Loucy (cell line): ENCODE measurements around the gene SUCLG2.

Experiments
- H2AFZ ChIP-seq: fragments of 200-600 bp; sonication (generic); 2 replicates; pipeline ENCODE4 v1.6.0; 2016; ENCODE audit warnings: antibody characterized with exemption, mild to moderate bottlenecking, low read length, moderate library complexity
- H3F3A ChIP-seq: fragments of 200-600 bp; 2 replicates; pipeline ENCODE4 v1.6.0; 2016; ENCODE audit warnings: antibody characterized with exemption, low read depth, mild to moderate bottlenecking
- H3K27me3 ChIP-seq: fragments of 200-600 bp; sonication (generic); 2 replicates; pipeline ENCODE4 v1.6.1; 2014; ENCODE audit warnings: low read length, mild to moderate bottlenecking; ENCODE audit not compliant: insufficient read depth, poor library complexity, severe bottlenecking
- H3K36me3 ChIP-seq: fragments of 200-600 bp; sonication (generic); 2 replicates; pipeline ENCODE4 v1.6.1; 2016; ENCODE audit warnings: low read length; ENCODE audit not compliant: insufficient read depth
- H3K4me1 ChIP-seq: fragments of 200-600 bp; sonication (generic); 2 replicates; pipeline ENCODE4 v1.5.1; 2014; ENCODE audit warnings: low read length, mild to moderate bottlenecking; ENCODE audit not compliant: insufficient read depth, poor library complexity, severe bottlenecking
- H3K4me2 ChIP-seq: fragments of 200-600 bp; sonication (generic); 2 replicates; pipeline ENCODE4 v1.6.0; 2014; ENCODE audit warnings: antibody characterized with exemption, low read length, low read depth, mild to moderate bottlenecking; ENCODE audit not compliant: poor library complexity, severe bottlenecking
- H3K4me3 ChIP-seq: fragments of 200-600 bp; sonication (generic); 2 replicates; pipeline ENCODE4 v1.5.1; 2014; ENCODE audit warnings: low read length, mild to moderate bottlenecking, mixed read lengths; ENCODE audit not compliant: poor library complexity, severe bottlenecking
- H3K79me2 ChIP-seq: fragments of 200-600 bp; sonication (generic); 2 replicates; pipeline ENCODE4 v1.6.1; 2014; ENCODE audit warnings: low read length; ENCODE audit not compliant: insufficient read depth
- H3K9ac ChIP-seq: fragments of 200-600 bp; sonication (generic); 2 replicates; pipeline ENCODE4 v1.6.0; 2014; ENCODE audit warnings: mild to moderate bottlenecking, low read depth, low read length, moderate library complexity; ENCODE audit not compliant: poor library complexity, severe bottlenecking
- H3K9me2 ChIP-seq: fragments of 200-600 bp; sonication (generic); replicated peaks from 2 replicates; pipeline ENCODE4 v1.6.1; 2016; ENCODE audit warnings: low read depth, low read length, mixed read lengths
- H3K9me3 ChIP-seq: fragments of 200-600 bp; sonication (generic); 2 replicates; pipeline ENCODE4 v1.6.1; 2014; ENCODE audit warnings: mild to moderate bottlenecking, antibody characterized with exemption, low read length, low read depth; ENCODE audit not compliant: insufficient read depth
- H4K20me1 ChIP-seq: fragments of 200-600 bp; sonication (generic); 2 replicates; pipeline ENCODE4 v1.6.0; 2014; ENCODE audit warnings: antibody characterized with exemption, low read length, mild to moderate bottlenecking; ENCODE audit not compliant: insufficient read depth, poor library complexity, severe bottlenecking
- EZH2phosphoT487 ChIP-seq: fragments of 200-600 bp; IDR thresholded peaks from 2 replicates; pipeline ENCODE4 v1.6.1; 2018; ENCODE audit warnings: antibody characterized with exemption, mild to moderate bottlenecking, moderate library complexity, borderline replicate concordance
- TF ChIP-seq, protein P1 (sequence below): fragments of 200-600 bp; sonication (generic); conservative IDR thresholded peaks from 2 replicates; pipeline ENCODE4 v1.5.1; 2014; ENCODE audit warnings: mild to moderate bottlenecking, antibody characterized with exemption, low read length

The SUCLG2 gene

DNA sequence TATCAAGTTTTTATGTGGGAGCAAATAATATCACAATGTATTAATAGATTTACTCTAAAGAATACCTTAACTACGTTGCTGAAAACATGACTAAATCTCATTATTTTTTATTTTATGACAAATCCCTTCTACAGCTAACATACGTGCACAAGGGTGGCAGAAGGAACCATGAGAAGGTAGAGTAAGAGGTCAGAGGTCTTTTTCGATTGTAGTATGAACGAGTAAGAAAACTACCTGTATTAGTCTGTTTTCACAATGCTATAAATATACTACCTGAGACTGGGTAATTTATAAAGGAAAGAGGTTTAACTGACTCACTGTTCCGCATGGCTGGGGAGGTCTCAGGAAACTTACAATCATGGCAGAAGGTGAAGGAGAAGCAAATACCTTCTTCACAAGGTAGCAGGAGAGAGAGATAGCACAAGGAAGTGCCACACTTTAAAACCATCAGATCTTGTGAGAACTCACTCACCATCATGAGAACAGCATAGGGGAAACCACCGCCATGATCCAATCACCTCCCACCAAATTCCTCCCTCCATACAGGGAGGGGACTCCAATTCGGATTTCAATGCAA is 95.3 kb downstream of the SUCLG2 start:
- H2AFZ ChIP-seq: no peak overlapping the region

DNA sequence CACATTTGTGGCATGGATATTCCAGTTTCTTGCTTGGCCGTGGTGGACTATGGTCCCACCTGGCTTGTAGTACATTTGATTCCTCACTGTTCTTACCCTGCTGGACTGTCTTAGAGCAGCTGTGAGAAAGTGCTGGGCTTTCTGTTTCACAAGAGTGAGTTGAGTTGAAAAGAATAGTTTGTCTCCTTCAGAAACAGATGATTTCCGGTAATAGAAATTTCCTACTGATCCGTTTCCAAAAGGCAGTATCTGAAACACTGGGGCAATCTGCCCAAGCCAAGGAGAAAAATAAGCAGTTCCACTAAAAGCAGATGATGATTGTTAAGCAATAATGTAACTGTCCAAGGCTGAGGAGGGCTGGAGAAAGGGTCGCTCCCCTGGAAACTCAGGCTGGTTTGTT is 96.0 kb downstream of the SUCLG2 start:
- Histone ChIP-seq H3K79me2 (no peaks in the 10 kb centered on the region), H3K4me2 (no peak overlapping the region), H3K4me1 (no peaks in the 10 kb centered on the region), H3K9me3 (no peaks in the 10 kb centered on the region), H3K9ac (no peak overlapping the region), H4K20me1 (no peaks in the 10 kb centered on the region), H2AFZ (no peak overlapping the region), H3K27me3 (no peaks in the 10 kb centered on the region), H3K36me3 (no peaks in the 10 kb centered on the region), H3F3A (no peaks in the 10 kb centered on the region), H3K4me3 (no peak overlapping the region), H3K9me2 (no peaks in the 10 kb centered on the region)
- no peak for TF ChIP-seq EZH2phosphoT487
- TF ChIP-seq, protein P1, sequence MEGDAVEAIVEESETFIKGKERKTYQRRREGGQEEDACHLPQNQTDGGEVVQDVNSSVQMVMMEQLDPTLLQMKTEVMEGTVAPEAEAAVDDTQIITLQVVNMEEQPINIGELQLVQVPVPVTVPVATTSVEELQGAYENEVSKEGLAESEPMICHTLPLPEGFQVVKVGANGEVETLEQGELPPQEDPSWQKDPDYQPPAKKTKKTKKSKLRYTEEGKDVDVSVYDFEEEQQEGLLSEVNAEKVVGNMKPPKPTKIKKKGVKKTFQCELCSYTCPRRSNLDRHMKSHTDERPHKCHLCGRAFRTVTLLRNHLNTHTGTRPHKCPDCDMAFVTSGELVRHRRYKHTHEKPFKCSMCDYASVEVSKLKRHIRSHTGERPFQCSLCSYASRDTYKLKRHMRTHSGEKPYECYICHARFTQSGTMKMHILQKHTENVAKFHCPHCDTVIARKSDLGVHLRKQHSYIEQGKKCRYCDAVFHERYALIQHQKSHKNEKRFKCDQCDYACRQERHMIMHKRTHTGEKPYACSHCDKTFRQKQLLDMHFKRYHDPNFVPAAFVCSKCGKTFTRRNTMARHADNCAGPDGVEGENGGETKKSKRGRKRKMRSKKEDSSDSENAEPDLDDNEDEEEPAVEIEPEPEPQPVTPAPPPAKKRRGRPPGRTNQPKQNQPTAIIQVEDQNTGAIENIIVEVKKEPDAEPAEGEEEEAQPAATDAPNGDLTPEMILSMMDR: no peak

More for the DNA sequence above, 95.3 kb downstream of the SUCLG2 start:
- no peaks in the 10 kb centered on the region for H3F3A ChIP-seq
- H3K4me1 ChIP-seq: no peaks in the 10 kb centered on the region
- H3K27me3 ChIP-seq: no peaks in the 10 kb centered on the region
- H3K4me3 ChIP-seq: no peak overlapping the region
- no peak for TF ChIP-seq EZH2phosphoT487
- TF ChIP-seq, protein P1: no peak
- H3K9ac ChIP-seq: no peak overlapping the region
- no peak overlapping the region for H3K4me2 ChIP-seq
- H3K79me2 ChIP-seq: no peaks in the 10 kb centered on the region
- H3K36me3 ChIP-seq: no peaks in the 10 kb centered on the region
- H4K20me1 ChIP-seq: no peaks in the 10 kb centered on the region
- no peaks in the 10 kb centered on the region for H3K9me3 ChIP-seq
- H3K9me2 ChIP-seq: no peaks in the 10 kb centered on the region

DNA sequence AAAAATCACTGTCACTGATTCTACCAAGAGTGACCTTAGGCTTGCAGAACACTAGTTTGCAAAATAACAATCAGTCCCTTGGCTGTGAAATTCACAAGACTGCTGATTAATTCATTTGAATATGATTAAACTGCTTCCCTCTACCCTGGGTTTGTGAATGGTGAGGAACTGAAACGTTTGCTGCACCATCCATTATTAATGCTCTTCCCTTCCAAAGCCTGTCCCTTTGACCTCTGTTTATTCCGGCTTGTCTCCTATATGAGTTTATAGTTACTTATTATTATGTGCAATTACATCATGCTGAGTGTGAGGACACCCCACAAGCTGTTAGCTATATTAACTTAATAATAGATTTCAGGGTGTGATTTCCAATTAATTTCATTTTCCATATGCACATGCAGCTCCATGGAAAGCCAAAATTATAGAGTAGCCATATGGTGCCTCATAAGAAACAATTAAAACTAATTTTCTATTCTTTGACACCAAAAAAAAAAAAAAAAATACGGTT is 96.5 kb downstream of the SUCLG2 start:
- Histone ChIP-seq H3K36me3 (no peaks in the 10 kb centered on the region), H3K27me3 (no peaks in the 10 kb centered on the region), H3K79me2 (no peaks in the 10 kb centered on the region), H3K9me2 (no peaks in the 10 kb centered on the region), H3F3A (no peaks in the 10 kb centered on the region), H3K4me1 (no peaks in the 10 kb centered on the region), H3K4me2 (no peak overlapping the region), H3K9me3 (no peaks in the 10 kb centered on the region), H4K20me1 (no peaks in the 10 kb centered on the region), H2AFZ (no peak overlapping the region), H3K4me3 (no peak overlapping the region), H3K9ac (no peak overlapping the region)
- TF ChIP-seq, protein P1: no peak
- no peak for TF ChIP-seq EZH2phosphoT487
